Glutamatergic neuron (in vitro differentiated cells): Measurements from ENCODE around the gene ATG101. TPM values are rescaled to one million over a fixed set of nuclear protein-coding genes. Genes with fewer than 3 reads are reported as not detected.

ENCODE experiments used
- DNase-seq: peaks from one replicate; pipeline ENCODE4 v3.0.0; 2022
- H3K27ac Mint-ChIP-seq: one replicate; pipeline ENCODE4 v1.8.0; 2020; ENCODE audit warnings: mild to moderate bottlenecking, mixed read lengths, inconsistent platforms; ENCODE audit not compliant: unreplicated experiment
- H3K27me3 Mint-ChIP-seq: one replicate; pipeline ENCODE4 v1.8.0; 2020; ENCODE audit warnings: mild to moderate bottlenecking, moderate library complexity, mixed read lengths, inconsistent platforms; ENCODE audit not compliant: unreplicated experiment
- H3K36me3 Mint-ChIP-seq: one replicate; pipeline ENCODE4 v1.8.0; 2020; ENCODE audit warnings: mild to moderate bottlenecking, mixed read lengths, inconsistent platforms; ENCODE audit not compliant: unreplicated experiment
- H3K4me1 Mint-ChIP-seq: one replicate; pipeline ENCODE4 v1.8.0; 2020; ENCODE audit warnings: mild to moderate bottlenecking, low read depth, mixed read lengths, inconsistent platforms; ENCODE audit not compliant: unreplicated experiment
- H3K4me3 Mint-ChIP-seq: one replicate; pipeline ENCODE4 v1.8.0; 2020; ENCODE audit warnings: mild to moderate bottlenecking, mixed read lengths, inconsistent platforms; ENCODE audit not compliant: unreplicated experiment
- H3K9me3 Mint-ChIP-seq: one replicate; pipeline ENCODE4 v1.8.0; 2020; ENCODE audit warnings: mild to moderate bottlenecking, moderate library complexity, mixed read lengths, inconsistent platforms; ENCODE audit not compliant: unreplicated experiment
- total RNA-seq: library from RNA; stranded (reverse); fragmentation: NEBNext Ultra II Directional; extraction: Animal tissue kit (Norgen Biotek cat#: 25700); gene quantifications from one replicate; pipeline ENCODE4 v1.2.1, GENCODE V29; 2021; ENCODE audit not compliant: unreplicated experiment
- TF ChIP-seq, protein P1 (sequence below): fragments of 200-600 bp; sonication (generic); IDR thresholded peaks from one replicate; pipeline ENCODE4 v1.5.0; 2021; ENCODE audit not compliant: partially characterized antibody, unreplicated experiment

ATG101 gene
- total RNA-seq, 1 donor from 2014 or later = 26.2 TPM

DNA sequence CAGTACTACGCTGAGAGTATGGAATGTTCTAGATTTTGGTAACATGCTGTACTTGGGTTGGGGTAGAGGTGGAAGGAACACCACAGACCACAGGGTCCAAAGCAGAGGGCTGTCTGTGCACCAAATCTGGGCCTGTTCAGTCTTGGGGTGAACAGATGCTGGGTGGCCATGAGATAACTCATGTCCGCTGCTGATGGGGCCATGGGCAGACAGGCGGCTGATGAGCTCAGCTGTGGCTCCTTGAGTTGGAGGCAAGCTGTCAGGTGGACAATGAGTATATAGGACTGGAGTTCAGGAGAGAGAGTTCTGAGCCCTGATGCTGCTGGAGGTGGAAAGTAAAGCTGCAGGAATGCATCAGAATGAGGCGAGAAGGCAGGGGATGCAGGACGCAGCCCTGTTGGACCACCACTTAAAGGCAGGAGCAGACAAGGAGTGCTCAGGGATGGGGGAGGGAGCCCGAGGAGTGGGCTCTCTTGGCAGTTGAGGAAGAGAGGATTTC lies 16.0 kb downstream of the ATG101 start:
- Mint-ChIP-seq H3K4me3 (no peak overlapping the region), H3K9me3 (peaks cover 4% of the 10 kb centered on the region), H3K27me3 (peaks cover 13% of the 10 kb centered on the region), H3K4me1 (peaks cover 33% of the 10 kb centered on the region), H3K27ac (no peak overlapping the region), H3K36me3 (no peaks in the 10 kb centered on the region)
- DNase-seq = no peak
- TF ChIP-seq, protein P1, sequence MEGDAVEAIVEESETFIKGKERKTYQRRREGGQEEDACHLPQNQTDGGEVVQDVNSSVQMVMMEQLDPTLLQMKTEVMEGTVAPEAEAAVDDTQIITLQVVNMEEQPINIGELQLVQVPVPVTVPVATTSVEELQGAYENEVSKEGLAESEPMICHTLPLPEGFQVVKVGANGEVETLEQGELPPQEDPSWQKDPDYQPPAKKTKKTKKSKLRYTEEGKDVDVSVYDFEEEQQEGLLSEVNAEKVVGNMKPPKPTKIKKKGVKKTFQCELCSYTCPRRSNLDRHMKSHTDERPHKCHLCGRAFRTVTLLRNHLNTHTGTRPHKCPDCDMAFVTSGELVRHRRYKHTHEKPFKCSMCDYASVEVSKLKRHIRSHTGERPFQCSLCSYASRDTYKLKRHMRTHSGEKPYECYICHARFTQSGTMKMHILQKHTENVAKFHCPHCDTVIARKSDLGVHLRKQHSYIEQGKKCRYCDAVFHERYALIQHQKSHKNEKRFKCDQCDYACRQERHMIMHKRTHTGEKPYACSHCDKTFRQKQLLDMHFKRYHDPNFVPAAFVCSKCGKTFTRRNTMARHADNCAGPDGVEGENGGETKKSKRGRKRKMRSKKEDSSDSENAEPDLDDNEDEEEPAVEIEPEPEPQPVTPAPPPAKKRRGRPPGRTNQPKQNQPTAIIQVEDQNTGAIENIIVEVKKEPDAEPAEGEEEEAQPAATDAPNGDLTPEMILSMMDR = no peak

DNA sequence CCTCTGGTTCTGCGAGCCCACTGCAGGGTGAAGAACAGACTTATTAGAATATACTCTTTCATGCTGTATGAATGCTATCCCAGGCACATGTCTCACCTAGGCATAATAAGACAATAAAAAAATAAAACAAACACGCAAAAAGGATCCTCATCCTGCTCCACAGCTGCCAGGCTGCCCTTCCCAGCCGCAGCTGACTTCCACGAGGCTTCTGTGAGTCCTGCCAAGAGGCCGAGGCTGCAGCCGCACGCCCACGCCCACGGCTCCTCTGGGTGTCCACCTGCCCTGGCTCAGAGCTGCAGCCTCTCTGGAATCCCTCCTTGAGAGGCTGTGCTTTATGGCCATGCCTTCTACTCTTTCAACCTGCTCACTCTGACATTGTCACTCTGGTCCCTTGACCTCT lies 16.6 kb downstream of the ATG101 start:
- DNase-seq = no peak
- H3K9me3 Mint-ChIP-seq = peaks cover 4% of the 10 kb centered on the region
- peaks cover 31% of the 10 kb centered on the region for H3K4me1 Mint-ChIP-seq
- H3K36me3 Mint-ChIP-seq = no peaks in the 10 kb centered on the region
- TF ChIP-seq, protein P1 = no peak
- H3K4me3 Mint-ChIP-seq = no peak overlapping the region
- H3K27me3 Mint-ChIP-seq = peaks cover 13% of the 10 kb centered on the region
- no peak overlapping the region for H3K27ac Mint-ChIP-seq

DNA sequence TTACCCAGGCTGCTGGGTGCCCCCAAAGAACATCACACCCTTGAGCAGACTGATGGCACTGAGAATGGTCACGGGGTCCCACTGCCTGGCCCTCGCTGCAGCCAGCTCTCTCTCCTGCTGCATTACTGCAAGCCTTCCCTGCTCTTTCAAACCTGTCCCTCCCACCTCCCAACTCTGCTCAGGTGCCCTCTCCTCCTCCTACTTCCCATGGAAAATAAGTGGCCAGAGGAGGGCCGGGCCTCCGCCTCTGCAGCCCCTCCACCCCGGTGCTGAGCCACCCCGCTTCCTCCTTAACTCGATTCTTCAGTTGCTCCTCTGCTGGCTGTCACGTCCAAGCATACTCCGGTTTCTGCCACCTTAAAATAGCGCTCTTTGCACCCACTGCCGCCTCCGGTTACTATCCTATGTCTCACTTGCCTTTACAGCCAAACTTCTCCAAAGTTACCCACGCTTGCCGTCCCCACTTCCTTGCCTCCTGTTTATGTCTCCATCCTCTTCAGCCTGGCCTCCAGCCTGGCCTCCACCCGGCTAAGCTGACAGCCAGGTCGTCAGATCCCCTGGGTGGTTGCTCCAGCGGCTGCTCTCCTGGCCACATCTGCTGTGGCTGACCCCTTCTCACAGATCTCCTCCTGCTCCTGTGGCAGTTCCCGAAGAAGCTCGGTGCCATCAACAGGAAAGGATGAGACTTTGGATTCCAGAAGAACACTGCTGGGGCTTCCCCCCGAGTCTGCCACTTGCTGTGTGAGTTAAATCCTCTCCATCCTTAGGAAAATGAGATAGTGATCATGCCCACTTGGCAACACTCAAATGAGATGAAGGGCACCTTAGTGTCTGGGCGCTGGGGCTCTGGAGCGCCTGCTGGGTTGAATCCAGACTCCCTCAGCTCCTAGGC lies 17.4 kb downstream of the ATG101 start:
- Mint-ChIP-seq H3K4me1 (peaks cover 23% of the 10 kb centered on the region), H3K4me3 (no peak overlapping the region), H3K9me3 (peaks cover 4% of the 10 kb centered on the region), H3K27ac (no peak overlapping the region), H3K27me3 (peaks cover 9% of the 10 kb centered on the region), H3K36me3 (no peaks in the 10 kb centered on the region)
- DNase-seq = no peak
- TF ChIP-seq, protein P1 = no peak

DNA sequence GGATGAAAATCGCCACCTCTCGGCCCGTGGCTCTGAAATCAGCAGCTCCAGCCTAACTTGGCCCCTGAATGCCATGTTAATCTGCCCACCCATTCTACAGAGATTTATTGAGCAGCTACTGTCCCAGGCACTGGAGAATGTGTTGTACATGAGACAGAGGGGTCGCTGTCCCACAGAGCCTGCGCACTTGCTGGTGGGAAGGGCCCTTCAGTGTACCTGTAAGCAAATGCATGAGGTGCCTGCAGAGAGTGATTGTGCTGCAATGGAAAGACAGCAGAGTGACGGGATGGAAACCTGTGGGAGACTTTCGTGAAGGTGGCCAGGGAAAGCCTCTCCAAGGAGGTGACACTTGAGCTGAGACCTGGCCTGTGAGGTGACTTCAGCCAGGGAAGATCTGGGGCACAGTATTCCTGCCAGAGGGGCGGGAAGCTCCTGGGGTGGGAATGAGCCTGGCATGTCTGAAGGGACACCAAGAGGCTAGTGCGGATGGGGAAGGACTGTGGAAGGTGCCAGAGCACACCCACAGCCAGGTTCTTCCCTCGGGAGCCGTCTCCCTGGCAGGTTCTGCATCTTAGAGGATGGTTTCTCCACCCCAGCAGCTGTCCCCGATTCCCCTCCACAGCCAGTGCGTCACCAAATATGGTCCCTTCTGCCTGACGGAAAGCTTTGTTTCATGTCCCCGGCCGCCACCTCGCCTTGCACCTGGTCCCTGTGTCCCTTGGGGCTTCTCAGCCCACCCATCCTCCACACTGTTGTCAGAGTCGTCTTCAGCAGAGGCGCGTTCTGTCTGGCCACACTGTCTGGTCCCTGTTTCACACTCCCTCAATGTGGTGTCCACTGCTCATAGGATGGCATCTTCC lies 18.4 kb downstream of the ATG101 start:
- no peaks in the 10 kb centered on the region for H3K36me3 Mint-ChIP-seq
- TF ChIP-seq, protein P1 = no peak
- no peak overlapping the region for H3K4me3 Mint-ChIP-seq
- peaks cover 4% of the 10 kb centered on the region for H3K9me3 Mint-ChIP-seq
- peaks cover 7% of the 10 kb centered on the region for H3K27me3 Mint-ChIP-seq
- no peak overlapping the region for H3K27ac Mint-ChIP-seq
- H3K4me1 Mint-ChIP-seq = peaks cover 19% of the 10 kb centered on the region
- DNase-seq = no peak

DNA sequence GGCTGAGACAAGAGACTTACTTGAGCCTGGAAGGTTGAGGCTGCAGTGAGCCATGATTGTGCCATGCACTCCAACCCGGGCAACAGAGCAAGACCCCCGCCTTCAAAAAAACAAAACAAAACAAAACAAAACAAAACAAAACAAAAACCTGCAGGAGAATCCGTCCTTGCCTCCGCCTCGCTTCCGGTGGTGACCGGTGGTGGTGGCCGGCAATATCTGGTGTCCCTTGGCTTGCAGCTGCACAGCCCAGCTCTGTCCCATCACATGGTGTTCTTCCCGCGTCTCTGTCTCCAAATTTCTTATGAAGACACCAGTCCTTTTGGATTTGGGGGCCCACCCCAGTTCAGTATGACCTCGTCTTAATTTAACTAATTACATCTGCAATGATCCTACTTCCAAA lies 19.7 kb downstream of the ATG101 start:
- TF ChIP-seq, protein P1 = no peak
- Mint-ChIP-seq H3K9me3 (peaks cover 4% of the 10 kb centered on the region), H3K4me1 (peaks cover 14% of the 10 kb centered on the region), H3K36me3 (peaks cover 2% of the 10 kb centered on the region), H3K27me3 (peaks cover 7% of the 10 kb centered on the region), H3K27ac (no peak overlapping the region), H3K4me3 (no peak overlapping the region)
- DNase-seq = no peak
